ENCODE results near the gene GAL3ST1.

Gene GAL3ST1

GRCh38 chr22:30557243-30557642, 17.2 kb downstream of the GAL3ST1 start:
- H3K79me2 ChIP-seq (ENCODE audit: control insufficient read depth, low read length): no peaks in the 10 kb centered on the region
- no peaks in the 10 kb centered on the region for H3K27me3 ChIP-seq (ENCODE audit: control insufficient read depth, low read length)
- no peaks in the 10 kb centered on the region for H3K9me3 ChIP-seq (ENCODE audit: control insufficient read depth, insufficient read depth, low read length)
- no peaks in the 10 kb centered on the region for H3F3A ChIP-seq (ENCODE audit: control insufficient read depth, insufficient read depth)
- H3K36me3 ChIP-seq (ENCODE audit: control insufficient read depth, low read length): no peaks in the 10 kb centered on the region
- no peaks in the 10 kb centered on the region for H3K9me2 ChIP-seq (replicated peaks; ENCODE audit: control insufficient read depth, low read length)
- H3K4me3 ChIP-seq (ENCODE audit: low read length): no peak overlapping the region
- H3K4me2 ChIP-seq (ENCODE audit: low read length): no peak overlapping the region
- no peaks in the 10 kb centered on the region for H3K4me1 ChIP-seq (ENCODE audit: control insufficient read depth, low read length)
- TF ChIP-seq, protein P1, sequence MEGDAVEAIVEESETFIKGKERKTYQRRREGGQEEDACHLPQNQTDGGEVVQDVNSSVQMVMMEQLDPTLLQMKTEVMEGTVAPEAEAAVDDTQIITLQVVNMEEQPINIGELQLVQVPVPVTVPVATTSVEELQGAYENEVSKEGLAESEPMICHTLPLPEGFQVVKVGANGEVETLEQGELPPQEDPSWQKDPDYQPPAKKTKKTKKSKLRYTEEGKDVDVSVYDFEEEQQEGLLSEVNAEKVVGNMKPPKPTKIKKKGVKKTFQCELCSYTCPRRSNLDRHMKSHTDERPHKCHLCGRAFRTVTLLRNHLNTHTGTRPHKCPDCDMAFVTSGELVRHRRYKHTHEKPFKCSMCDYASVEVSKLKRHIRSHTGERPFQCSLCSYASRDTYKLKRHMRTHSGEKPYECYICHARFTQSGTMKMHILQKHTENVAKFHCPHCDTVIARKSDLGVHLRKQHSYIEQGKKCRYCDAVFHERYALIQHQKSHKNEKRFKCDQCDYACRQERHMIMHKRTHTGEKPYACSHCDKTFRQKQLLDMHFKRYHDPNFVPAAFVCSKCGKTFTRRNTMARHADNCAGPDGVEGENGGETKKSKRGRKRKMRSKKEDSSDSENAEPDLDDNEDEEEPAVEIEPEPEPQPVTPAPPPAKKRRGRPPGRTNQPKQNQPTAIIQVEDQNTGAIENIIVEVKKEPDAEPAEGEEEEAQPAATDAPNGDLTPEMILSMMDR (IDR thresholded peaks at IDR 0.05; ENCODE audit: low read depth, low read length, poor library complexity, severe bottlenecking): no peak
- TF ChIP-seq EZH2phosphoT487 (IDR thresholded peaks at IDR 0.05; ENCODE audit: borderline replicate concordance, low read length): no peak
- H3K27ac ChIP-seq (ENCODE audit: low read depth, low read length): no peak overlapping the region
- no peaks in the 10 kb centered on the region for H4K20me1 ChIP-seq (ENCODE audit: control insufficient read depth, insufficient read depth, low read depth, low read length)

DNA sequence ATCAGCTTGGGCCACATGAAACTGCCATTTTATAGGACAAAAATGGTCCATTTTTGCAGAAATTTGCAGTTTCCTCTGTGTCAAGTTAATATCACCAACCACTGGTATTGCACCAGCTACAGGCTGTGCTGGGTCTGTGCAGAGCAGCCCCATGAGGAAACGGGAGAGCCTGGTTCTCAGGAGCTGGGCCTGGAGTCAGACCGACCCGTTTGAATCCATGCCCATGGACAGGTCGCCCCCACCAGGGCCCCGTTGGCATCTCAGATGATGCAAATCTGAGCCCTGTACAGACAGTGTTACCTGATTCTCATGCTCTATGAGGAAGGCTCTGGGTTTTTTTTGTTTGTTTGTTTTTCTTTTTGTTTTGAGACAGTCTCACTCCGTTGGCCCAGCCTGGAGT, 18.1 kb downstream of the GAL3ST1 start:
- no peaks in the 10 kb centered on the region for H3K9me3 ChIP-seq (ENCODE audit: control insufficient read depth, insufficient read depth, low read length)
- H4K20me1 ChIP-seq (ENCODE audit: control insufficient read depth, insufficient read depth, low read depth, low read length): no peaks in the 10 kb centered on the region
- no peaks in the 10 kb centered on the region for H3K36me3 ChIP-seq (ENCODE audit: control insufficient read depth, low read length)
- no peaks in the 10 kb centered on the region for H3K9me2 ChIP-seq (replicated peaks; ENCODE audit: control insufficient read depth, low read length)
- no peak overlapping the region for H3K27ac ChIP-seq (ENCODE audit: low read depth, low read length)
- no peak overlapping the region for H3K4me2 ChIP-seq (ENCODE audit: low read length)
- no peaks in the 10 kb centered on the region for H3K79me2 ChIP-seq (ENCODE audit: control insufficient read depth, low read length)
- no peaks in the 10 kb centered on the region for H3F3A ChIP-seq (ENCODE audit: control insufficient read depth, insufficient read depth)
- no peaks in the 10 kb centered on the region for H3K27me3 ChIP-seq (ENCODE audit: control insufficient read depth, low read length)
- no peak overlapping the region for H3K4me3 ChIP-seq (ENCODE audit: low read length)
- no peaks in the 10 kb centered on the region for H3K4me1 ChIP-seq (ENCODE audit: control insufficient read depth, low read length)
- TF ChIP-seq EZH2phosphoT487 (IDR thresholded peaks at IDR 0.05; ENCODE audit: borderline replicate concordance, low read length): no peak
- TF ChIP-seq, protein P1 (IDR thresholded peaks at IDR 0.05; ENCODE audit: low read depth, low read length, poor library complexity, severe bottlenecking): no peak

DNA sequence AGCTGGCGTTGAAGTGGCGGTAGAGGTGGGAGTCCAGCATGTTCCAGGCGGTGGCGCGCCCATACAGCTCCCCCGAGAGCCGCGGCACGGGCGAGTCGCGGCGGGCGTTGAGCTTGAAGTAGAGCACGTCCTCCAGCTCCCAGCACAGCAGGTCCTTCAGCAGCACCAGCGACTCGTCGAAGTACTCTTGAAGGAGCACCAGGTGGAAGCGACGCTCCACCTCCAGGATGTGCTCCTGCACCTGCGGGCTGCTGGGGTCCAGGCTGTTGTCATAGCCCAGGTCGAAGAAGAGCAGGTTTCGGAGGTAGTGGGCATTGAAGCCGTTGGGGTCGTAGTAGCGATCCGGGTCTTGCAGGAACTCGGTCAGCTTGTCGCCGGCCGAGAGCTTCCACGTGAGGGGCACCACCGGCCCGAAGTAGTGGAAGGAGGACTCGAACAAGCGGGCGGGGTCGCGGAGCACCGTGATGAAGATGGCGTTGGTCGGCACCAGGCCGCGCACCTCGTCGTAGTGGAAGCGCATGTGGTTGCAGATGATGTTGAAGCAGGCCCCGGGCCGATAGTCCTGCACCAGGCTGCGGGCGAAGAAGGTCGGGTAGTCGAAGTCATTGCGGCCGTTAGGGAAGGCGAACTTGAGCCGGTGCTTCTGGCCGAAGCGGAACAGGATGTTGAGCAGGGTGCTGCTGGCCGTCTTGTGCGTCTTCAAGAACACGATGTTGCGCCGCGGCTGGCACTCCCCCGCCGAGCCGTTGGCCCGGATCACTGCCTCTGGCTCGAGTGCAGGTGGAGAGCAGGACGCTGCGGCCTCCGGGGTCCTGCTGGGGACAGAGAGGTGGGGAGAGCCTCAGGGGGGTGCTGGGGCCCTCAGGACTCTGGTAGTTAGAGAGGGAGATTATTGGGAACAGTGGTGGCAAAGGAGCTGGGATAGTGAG, 18.9 kb downstream of the GAL3ST1 start:
- Histone ChIP-seq H4K20me1 (ENCODE audit: control insufficient read depth, insufficient read depth, low read depth, low read length) (no peaks in the 10 kb centered on the region), H3K9me3 (ENCODE audit: control insufficient read depth, insufficient read depth, low read length) (no peaks in the 10 kb centered on the region), H3K9me2 (replicated peaks; ENCODE audit: control insufficient read depth, low read length) (no peaks in the 10 kb centered on the region), H3K36me3 (ENCODE audit: control insufficient read depth, low read length) (no peaks in the 10 kb centered on the region), H3K27me3 (ENCODE audit: control insufficient read depth, low read length) (no peaks in the 10 kb centered on the region), H3K27ac (ENCODE audit: low read depth, low read length) (no peak overlapping the region), H3K4me3 (ENCODE audit: low read length) (no peak overlapping the region), H3K4me1 (ENCODE audit: control insufficient read depth, low read length) (no peaks in the 10 kb centered on the region), H3K79me2 (ENCODE audit: control insufficient read depth, low read length) (no peaks in the 10 kb centered on the region), H3K4me2 (ENCODE audit: low read length) (no peak overlapping the region), H3F3A (ENCODE audit: control insufficient read depth, insufficient read depth) (no peaks in the 10 kb centered on the region)
- TF ChIP-seq, protein P1 (IDR thresholded peaks at IDR 0.05; ENCODE audit: low read depth, low read length, poor library complexity, severe bottlenecking): no peak
